Upper lobe of left lung (tissue), 6 donors: ENCODE data around the gene ABAT. TPM values are rescaled to one million over a fixed set of nuclear protein-coding genes. Genes with fewer than 3 reads are reported as not detected.
A peak's percentile ranks its signal among the peaks of the same experiment; 100 is the strongest.

Experiments used
- ATAC-seq, 2 donors: fragments of 200-7000 bp; cut with Tn5 transposase; one replicate each; pipeline ENCODE4 v1.9.1; 2022; ENCODE audit warnings: mild to moderate bottlenecking in 2 of 2, moderate library complexity in 2 of 2; ENCODE audit not compliant: low FRiP score in 2 of 2
- DNase-seq, 2 donors: peaks; one replicate each; pipeline ENCODE4 v3.0.0-alpha.2; 2019 to 2020
- H3K27ac ChIP-seq, 4 donors: fragments of 200-600 bp; sonication (generic); one replicate each; pipeline ENCODE4 v1.5.1; 2016 to 2019
- H3K27me3 ChIP-seq, 4 donors: fragments of 200-600 bp; sonication (generic); one replicate each; pipeline ENCODE4 v1.5.1; 2017 to 2019
- H3K36me3 ChIP-seq, 4 donors: fragments of 200-600 bp; sonication (generic); one replicate each; pipeline ENCODE4 v1.5.1; 2016 to 2019
- H3K4me1 ChIP-seq, 4 donors: fragments of 200-600 bp; sonication (generic); one replicate each; pipeline ENCODE4 v1.5.1; 2018 to 2019
- H3K4me3 ChIP-seq, 4 donors: fragments of 200-600 bp; sonication (generic); one replicate each; pipeline ENCODE4 v1.5.1; 2017 to 2019; ENCODE audit warnings: mild to moderate bottlenecking in 2 of 4, moderate library complexity in 1 of 4
- H3K9me3 ChIP-seq, 4 donors: fragments of 200-600 bp; sonication (generic); one replicate each; pipeline ENCODE4 v1.5.1; 2018 to 2019
- CTCF ChIP-seq, 6 experiments: fragments of 450-650 bp in 4 of 6; fragments of 200-600 bp in 2 of 6; sonication (generic) in 2 of 6; IDR thresholded peaks; one replicate each; pipeline ENCODE4 v1.5.1; 2016 to 2019; ENCODE audit warnings: antibody characterized with exemption in 6 of 6
- EP300 ChIP-seq, 4 donors: sonication (generic); formaldehyde crosslinking; IDR thresholded peaks; one replicate each; pipeline ENCODE4 v1.5.1; 2017; ENCODE audit warnings: antibody characterized with exemption in 4 of 4, control low read depth in 2 of 4
- POLR2A ChIP-seq, 4 donors: fragments of 450-650 bp; IDR thresholded peaks; one replicate each; pipeline ENCODE4 v1.5.1; 2016 to 2017; ENCODE audit warnings: antibody characterized with exemption in 4 of 4, mild to moderate bottlenecking in 2 of 4
- POLR2AphosphoS5 ChIP-seq, 2 donors: sonication (generic); formaldehyde crosslinking; IDR thresholded peaks; one replicate each; pipeline ENCODE4 v1.5.1; 2017; ENCODE audit warnings: antibody characterized with exemption in 2 of 2
- WGBS, 2 donors: methylation state at CpG; one replicate each; pipeline ENCODE4 v1.1.5; 2017 to 2018; 5-methylcytosine and 5-hydroxymethylcytosine counted together
- total RNA-seq, 6 donors: library from RNA; depleted of rRNA in 4 of 6; stranded (reverse); fragments of >200 nt in 4 of 6; gene quantifications; one replicate each; pipeline versions ENCODE4 v1.1.0 to v1.2.1, GENCODE V29; 2016 to 2021
- donor health status: DM: no; HTN: no; CAD: no; lungs with moderate emphysema.
- donor health status: DM: no; HTN: yes; CAD: no; lungs with severe emphysema.

The ABAT gene
- total RNA-seq, 6 donors from 2014 or later = 4.7 to 22.0 (median 9.1) TPM

DNA sequence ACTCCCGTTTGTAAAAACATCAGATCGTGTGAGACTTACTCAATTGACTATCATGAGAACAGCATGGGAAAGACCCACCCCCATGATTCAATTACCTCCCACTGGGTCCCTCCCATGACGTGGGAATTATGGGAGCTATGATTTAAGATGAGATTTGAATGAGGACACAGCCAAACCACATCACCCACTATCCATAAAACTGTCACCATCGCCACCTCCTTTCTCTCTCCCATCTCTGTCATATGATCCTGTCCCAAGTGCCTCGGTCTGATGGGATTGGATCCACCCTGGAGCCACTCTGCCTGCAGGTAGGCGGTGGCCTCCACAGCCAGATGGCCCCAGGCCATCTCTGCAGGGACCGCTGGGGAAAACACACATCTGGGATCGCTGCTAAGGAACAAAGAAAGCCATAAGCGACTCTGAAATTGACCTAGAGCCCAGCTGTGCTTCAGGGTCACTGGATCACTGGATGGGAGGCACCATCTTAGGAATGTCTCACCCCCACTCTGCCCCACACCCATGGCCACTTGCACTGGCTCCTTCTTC, 61.8 kb downstream of the ABAT start:
- Histone ChIP-seq H3K4me3 (no peak overlapping the region), H3K27me3 (no peaks in the 10 kb centered on the region), H3K36me3 (no peaks in the 10 kb centered on the region), H3K4me1 (no peaks in the 10 kb centered on the region), H3K9me3 (no peaks in the 10 kb centered on the region), H3K27ac (no peak overlapping the region)
- peak in 1 of 2 donors; percentile 46 for ATAC-seq
- WGBS, 2 donors = 80 to 82% methylated on average over 9 of the region's 9 CpGs
- no peak for DNase-seq
- TF ChIP-seq POLR2A (IDR thresholded peaks at IDR 0.05) (no peak), EP300 (IDR thresholded peaks at IDR 0.05) (no peak), CTCF (IDR thresholded peaks at IDR 0.05) (no peak), POLR2AphosphoS5 (IDR thresholded peaks at IDR 0.05) (no peak)

DNA sequence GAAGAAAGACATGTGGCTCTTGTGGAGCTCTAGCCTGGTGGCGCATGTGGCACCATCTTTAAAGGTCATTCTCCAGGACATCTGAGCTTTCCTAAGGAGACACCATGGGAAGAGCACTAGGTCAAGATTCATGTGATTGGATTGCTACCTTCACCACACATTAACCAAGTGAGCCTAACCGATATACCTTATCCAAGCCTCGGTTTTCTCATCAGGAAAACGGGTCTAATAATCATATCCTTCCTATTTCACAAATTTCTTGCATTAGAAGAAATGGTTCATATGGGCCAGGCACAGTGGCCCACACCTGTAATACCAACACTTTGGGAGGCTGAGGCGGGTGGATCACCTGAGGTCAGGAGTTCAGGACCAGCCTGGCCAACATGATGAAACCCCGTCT, 64.7 kb downstream of the ABAT start:
- TF ChIP-seq POLR2AphosphoS5 (IDR thresholded peaks at IDR 0.05) (no peak), POLR2A (IDR thresholded peaks at IDR 0.05) (no peak), CTCF (IDR thresholded peaks at IDR 0.05) (no peak), EP300 (IDR thresholded peaks at IDR 0.05) (no peak)
- Histone ChIP-seq H3K27ac (no peak overlapping the region), H3K4me3 (no peak overlapping the region), H3K4me1 (no peaks in the 10 kb centered on the region), H3K27me3 (no peaks in the 10 kb centered on the region), H3K36me3 (no peaks in the 10 kb centered on the region), H3K9me3 (no peaks in the 10 kb centered on the region)
- no peak for ATAC-seq
- WGBS, 2 donors = 79 to 82% methylated on average over 6 of the region's 6 CpGs
- DNase-seq = no peak

GRCh38 chr16:8739989-8740704, 65.7 kb downstream of the ABAT start:
- Histone ChIP-seq H3K9me3 (no peaks in the 10 kb centered on the region), H3K4me1 (no peaks in the 10 kb centered on the region), H3K36me3 (no peaks in the 10 kb centered on the region), H3K27ac (no peak overlapping the region), H3K4me3 (no peak overlapping the region), H3K27me3 (no peaks in the 10 kb centered on the region)
- ATAC-seq (no peak), DNase-seq (no peak)
- 86 to 88% methylated on average over 12 to 13 of the region's 13 CpGs for WGBS, 2 donors
- TF ChIP-seq POLR2AphosphoS5 (IDR thresholded peaks at IDR 0.05) = no peak
- no peak for TF ChIP-seq POLR2A (IDR thresholded peaks at IDR 0.05)
- no peak for TF ChIP-seq CTCF (IDR thresholded peaks at IDR 0.05)

- WGBS, 2 donors = 48 to 57% methylated on average over 6 of the region's 6 CpGs
- TF ChIP-seq EP300 (IDR thresholded peaks at IDR 0.05) (no peak), POLR2AphosphoS5 (IDR thresholded peaks at IDR 0.05) (no peak), CTCF (IDR thresholded peaks at IDR 0.05) (no peak)
- no peak for ATAC-seq
These were observed 66.4 kb downstream of the ABAT start for GRCh38 chr16:8740775-8741355.

More at GRCh38 chr16:8740775-8741355, 66.4 kb downstream of the ABAT start:
- no peak for DNase-seq
- Histone ChIP-seq H3K4me1 (no peaks in the 10 kb centered on the region), H3K27ac (no peak overlapping the region), H3K27me3 (no peaks in the 10 kb centered on the region), H3K9me3 (no peaks in the 10 kb centered on the region), H3K4me3 (no peak overlapping the region), H3K36me3 (no peaks in the 10 kb centered on the region)
